H1 (cell line): ENCODE data around the gene HLF. TPM values are rescaled to one million over a fixed set of nuclear protein-coding genes. Genes with fewer than 3 reads are reported as not detected.

Experiments used
- CTCF ChIA-PET: fragments of 300-600 bp; sonication (Branson Sonifier 250); formaldehyde crosslinking; loops from one replicate; lab custom pipeline; 2021; ENCODE audit not compliant: partially characterized antibody; lab: Charles Lee
- POLR2A ChIA-PET: fragments of 300-600 bp; sonication (Branson Sonifier 250); formaldehyde crosslinking; loops from one replicate; lab custom pipeline; 2021; ENCODE audit warnings: inconsistent platforms; ENCODE audit not compliant: partially characterized antibody; lab: Charles Lee
- DNase-seq, 2 experiments: peaks; one replicate each; pipeline versions ENCODE4 v3.0.0 to v3.0.0-alpha.2; 2010 to 2022; ENCODE audit warnings: low spot score in 2 of 2, low read depth in 1 of 2, mixed read lengths in 1 of 2
- FAIRE-seq: peaks from 2 replicates; lab custom pipeline; 2011; peaks lifted over from hg19 to GRCh38; lab: Jason Lieb, UNC
- H2AFZ ChIP-seq: 2 replicates; pipeline ENCODE4 v1.8.1; 2012; ENCODE audit warnings: low read length, inconsistent platforms
- H2AK5ac ChIP-seq: 2 replicates; pipeline ENCODE4 v1.6.1; 2013; ENCODE audit warnings: low read depth, low read length
- H2BK120ac ChIP-seq: replicated peaks from 2 replicates; pipeline ENCODE3; 2013; ENCODE audit warnings: low read depth, low read length, inconsistent platforms
- H2BK12ac ChIP-seq: 2 replicates; pipeline ENCODE4 v1.6.1; 2013; ENCODE audit warnings: low read depth, low read length
- H2BK15ac ChIP-seq: 2 replicates; pipeline ENCODE4 v1.6.1; 2013; ENCODE audit warnings: low read length
- H2BK20ac ChIP-seq: 2 replicates; pipeline ENCODE4 v1.6.1; 2013; ENCODE audit warnings: low read length
- H2BK5ac ChIP-seq: 2 replicates; pipeline ENCODE4 v1.6.1; 2013; ENCODE audit warnings: low read depth, low read length
- H3K14ac ChIP-seq: 2 replicates; pipeline ENCODE4 v1.6.1; 2013; ENCODE audit warnings: inconsistent platforms; ENCODE audit not compliant: insufficient read length
- H3K18ac ChIP-seq: 2 replicates; pipeline ENCODE4 v1.6.1; 2013; ENCODE audit warnings: low read length; ENCODE audit errors: extremely low read depth
- H3K23ac ChIP-seq: 2 replicates; pipeline ENCODE4 v1.6.1; 2013; ENCODE audit warnings: inconsistent platforms; ENCODE audit not compliant: insufficient read length
- H3K23me2 ChIP-seq: 2 replicates; pipeline ENCODE4 v1.6.1; 2013; ENCODE audit warnings: low read depth, low read length
- H3K27ac ChIP-seq: 2 replicates; pipeline ENCODE4 v1.6.1; 2011; ENCODE audit warnings: low read depth, low read length, inconsistent platforms
- H3K27me3 ChIP-seq, 4 experiments: replicated peaks in 1 of 4; 1 replicate in 1 of 4; 2 replicates in 3 of 4; pipeline versions ENCODE4 v1.6.1 to v1.8.1; 2011 to 2013; ENCODE audit warnings: low read length in 3 of 4, mild to moderate bottlenecking in 3 of 4, inconsistent platforms in 2 of 4, mixed read lengths in 2 of 4, moderate library complexity in 1 of 4; ENCODE audit not compliant: control insufficient read depth in 3 of 4, insufficient read depth in 3 of 4; ENCODE audit errors: extremely low read depth in 1 of 4
- H3K36me3 ChIP-seq, 4 experiments: 2 replicates each; pipeline versions ENCODE4 v1.6.1 to v1.8.1; 2011 to 2013; ENCODE audit warnings: mild to moderate bottlenecking in 4 of 4, low read length in 3 of 4, moderate library complexity in 2 of 4, control low read depth in 1 of 4, inconsistent platforms in 1 of 4; ENCODE audit not compliant: insufficient read depth in 4 of 4, control insufficient read depth in 2 of 4
- H3K4ac ChIP-seq: replicated peaks from 2 replicates; pipeline ENCODE3; 2013; ENCODE audit warnings: low read length, low read depth, mixed read lengths, inconsistent platforms; ENCODE audit not compliant: insufficient read length
- H3K4me1 ChIP-seq, 4 experiments: replicated peaks in 1 of 4; 1 replicate in 1 of 4; 2 replicates in 3 of 4; pipeline versions ENCODE4 v1.6.1 to v1.8.1; 2011 to 2013; ENCODE audit warnings: low read length in 3 of 4, inconsistent platforms in 2 of 4, mixed read lengths in 1 of 4; ENCODE audit not compliant: insufficient read depth in 4 of 4, control insufficient read depth in 3 of 4
- H3K4me2 ChIP-seq, 2 experiments: 2 replicates each; pipeline versions ENCODE4 v1.6.1 to v1.8.1; 2011 to 2013; ENCODE audit warnings: low read depth in 2 of 2, low read length in 2 of 2, control low read depth in 1 of 2, inconsistent platforms in 1 of 2, mild to moderate bottlenecking in 1 of 2; ENCODE audit not compliant: insufficient read depth in 1 of 2
- H3K4me3 ChIP-seq, 4 experiments: fragments of 200-600, 300-600 bp in 1 of 4; sonication (generic), shearing (Covaris generic), sonication (Bioruptor Twin) in 1 of 4; 2 replicates each; pipeline versions ENCODE4 v1.5.1 to v1.8.1; 2011 to 2016; ENCODE audit warnings: low read length in 4 of 4, low read depth in 3 of 4, control low read depth in 2 of 4, inconsistent platforms in 2 of 4, mild to moderate bottlenecking in 2 of 4, mixed read lengths in 1 of 4, moderate library complexity in 1 of 4; ENCODE audit not compliant: insufficient read depth in 2 of 4; ENCODE audit errors: extremely low read depth in 1 of 4
- H3K56ac ChIP-seq: replicated peaks from 2 replicates; pipeline ENCODE3; 2013; ENCODE audit warnings: low read depth, mild to moderate bottlenecking, mixed read lengths, low read length, inconsistent platforms; ENCODE audit not compliant: insufficient read length
- H3K79me1 ChIP-seq: 2 replicates; pipeline ENCODE4 v1.6.1; 2013; ENCODE audit warnings: low read depth, low read length, control low read depth
- H3K79me2 ChIP-seq, 2 experiments: 2 replicates each; pipeline versions ENCODE4 v1.6.1 to v1.8.1; 2012 to 2013; ENCODE audit warnings: low read length in 2 of 2, mild to moderate bottlenecking in 2 of 2, inconsistent platforms in 1 of 2; ENCODE audit not compliant: insufficient read depth in 2 of 2, control insufficient read depth in 1 of 2
- H3K9ac ChIP-seq, 4 experiments: replicated peaks in 1 of 4; 1 replicate in 1 of 4; 2 replicates in 3 of 4; pipeline versions ENCODE4 v1.6.1 to v1.8.1; 2011 to 2013; ENCODE audit warnings: low read depth in 3 of 4, low read length in 3 of 4, control low read depth in 2 of 4, mild to moderate bottlenecking in 2 of 4, moderate library complexity in 2 of 4, inconsistent platforms in 1 of 4; ENCODE audit errors: extremely low read depth in 1 of 4
- H3K9me3 ChIP-seq, 2 experiments: 2 replicates each; pipeline versions ENCODE4 v1.6.1 to v1.8.1; 2012 to 2013; ENCODE audit warnings: mild to moderate bottlenecking in 2 of 2, moderate library complexity in 2 of 2, control low read depth in 1 of 2, inconsistent platforms in 1 of 2, low read depth in 1 of 2, low read length in 1 of 2, mixed read lengths in 1 of 2; ENCODE audit not compliant: insufficient read depth in 2 of 2
- H4K20me1 ChIP-seq, 2 experiments: replicated peaks in 1 of 2; 2 replicates each; pipeline versions ENCODE3 to v1.8.1; 2011 to 2013; ENCODE audit warnings: inconsistent platforms in 2 of 2, low read length in 2 of 2, mild to moderate bottlenecking in 1 of 2; ENCODE audit not compliant: insufficient read depth in 2 of 2, control insufficient read depth in 1 of 2
- H4K5ac ChIP-seq: 2 replicates; pipeline ENCODE4 v1.6.1; 2013; ENCODE audit warnings: low read length, low read depth, mixed read lengths, inconsistent platforms; ENCODE audit not compliant: insufficient read length
- H4K8ac ChIP-seq: 2 replicates; pipeline ENCODE4 v1.8.0; 2013; ENCODE audit warnings: mild to moderate bottlenecking, moderate library complexity, low read length, inconsistent platforms; ENCODE audit not compliant: insufficient read depth; ENCODE audit errors: extremely low read depth
- H4K91ac ChIP-seq: replicated peaks from 2 replicates; pipeline ENCODE3; 2013; ENCODE audit warnings: low read length, mixed read lengths, inconsistent platforms; ENCODE audit not compliant: insufficient read length
- TEAD4 ChIP-seq: IDR thresholded peaks from 2 replicates; pipeline ENCODE4 v1.6.1; 2012; ENCODE audit warnings: low read depth, low read length, inconsistent platforms, mixed read lengths
- WGBS, 2 experiments: shearing (Covaris generic) in 1 of 2; methylation state at CpG; one replicate each; pipeline versions ENCODE4 v1.1.6 to v1.1.7; 2013 to 2015; ENCODE audit warnings: low lambda C conversion rate in 2 of 2, mixed read lengths in 2 of 2, inconsistent platforms in 1 of 2, low coverage in 1 of 2, missing lambda C conversion rate in 1 of 2; ENCODE audit not compliant: insufficient replicate concordance in 2 of 2, insufficient coverage in 1 of 2, insufficient read length in 1 of 2; ENCODE audit errors: extremely low coverage in 1 of 2, missing lambda C conversion rate in 1 of 2; 5-methylcytosine and 5-hydroxymethylcytosine counted together
- polyA plus RNA-seq, 7 experiments: library from polyadenylated mRNA; depleted of rRNA in 3 of 7; stranded (reverse) in 5 of 7; unstranded in 2 of 7; fragments of >200 nt in 5 of 7; fragments of 200-250 nt in 2 of 7; gene quantifications; 1 replicate in 5 of 7; 2 replicates in 1 of 7; 4 replicates in 1 of 7; pipeline versions ENCODE4 v1.2.1 to v1.2.3, GENCODE V29; 2011 to 2013; ENCODE audit warnings: missing spikeins in 2 of 7, mixed read lengths in 2 of 7
- total RNA-seq: library from RNA; stranded (reverse); fragmentation: NEBNext Ultra II Directional; extraction: Animal tissue kit (Norgen Biotek cat#: 25700); gene quantifications from 2 replicates; pipeline ENCODE4 v1.2.1, GENCODE V29; 2021

The HLF gene
- total and polyA plus RNA-seq, 2 of the 8 experiments (the other 6 are each of a cell fraction or from before 2014, with no cell fraction given) = 0.39 to 0.60 TPM

GRCh38 chr17:55318715-55319487, 54.1 kb downstream of the HLF start:
- Histone ChIP-seq H3K27me3 (no peaks in the 10 kb centered on the region), H3K4me2 (no peak overlapping the region), H4K91ac (no peak overlapping the region), H2BK120ac (no peak overlapping the region), H2AFZ (no peak overlapping the region), H3K23me2 (no peaks in the 10 kb centered on the region), H2BK12ac (no peak overlapping the region), H3K36me3 (no peaks in the 10 kb centered on the region), H3K9ac (no peak overlapping the region), H3K4me3 (no peak overlapping the region), H3K79me1 (no peaks in the 10 kb centered on the region), H3K56ac (no peak overlapping the region), H4K5ac (no peak overlapping the region), H2BK5ac (no peak overlapping the region), H2BK15ac (no peak overlapping the region), H3K23ac (no peak overlapping the region), H3K9me3 (no peaks in the 10 kb centered on the region), H4K20me1 (no peaks in the 10 kb centered on the region), H3K79me2 (no peaks in the 10 kb centered on the region), H3K14ac (no peak overlapping the region), H3K4me1 (no peaks in the 10 kb centered on the region), H3K4ac (no peak overlapping the region), H3K18ac (no peak overlapping the region), H4K8ac (no peak overlapping the region), H2BK20ac (no peak overlapping the region), H3K27ac (no peak overlapping the region), H2AK5ac (no peak overlapping the region)
- DNase-seq (no peak), FAIRE-seq (no peak)
- 87% methylated on average over 7 of the region's 7 CpGs; no CpG with 5 or more reads in 1 of the 2 experiments for WGBS, 2 experiments
- TF ChIP-seq TEAD4 = no peak
- ChIA-PET POLR2A (no interaction called here), CTCF (interaction anchor here (0.9 to 1.9 kb wide), 3 partner anchors 10 to 38 kb away, joined by 3 to 7 read pairs (median 4); no protein-coding TSS in a partner anchor)
